ENCODE data around the gene CSRNP3.

GRCh38 chr2:165678882-165679281, 209.4 kb downstream of the CSRNP3 start:
- TF ChIP-seq CTCF (IDR thresholded peaks at IDR 0.05) (no peak), POLR2A (IDR thresholded peaks at IDR 0.05) (no peak), POLR2AphosphoS5 (IDR thresholded peaks at IDR 0.05) (no peak)

All from upper lobe of left lung (tissue), 4 donors.